Measurements from ENCODE around the gene IDH3G. TPM values are rescaled to one million over a fixed set of nuclear protein-coding genes. Genes with fewer than 3 reads are reported as not detected.

Gene IDH3G
- total and polyA plus RNA-seq, 2 of the 8 experiments (the other 6 are each of a cell fraction or from before 2014, with no cell fraction given), result 39.4 to 66.7 TPM

- H3K9ac ChIP-seq (replicated peaks in 1 of 4; ENCODE audit: extremely low read depth in 1 of 4, low read depth in 3 of 4, low read length in 3 of 4), result peak overlapping the region in 3 of 4 experiments; percentile 48 to 64 (median 60); a peak in 4 of 7 replicates
- TF ChIP-seq TEAD4 (IDR thresholded peaks at IDR 0.05; ENCODE audit: low read depth, low read length), result no peak
- peak; percentile 61; the same call in 1 of the 2 replicates for TF ChIP-seq TAF1 (IDR thresholded peaks at IDR 0.05; ENCODE audit: low read depth, low read length)
- no peak for TF ChIP-seq RXRA (IDR thresholded peaks at IDR 0.05; ENCODE audit: insufficient read depth, low read depth, low read length)
- TF ChIP-seq RFX5 (IDR thresholded peaks at IDR 0.05; ENCODE audit: borderline replicate concordance, low read depth, low read length), result no peak
- TF ChIP-seq MAX (IDR thresholded peaks at IDR 0.05), result 0 out of 2 replicates have a peak, but pooled peaks have one; percentile 16
- TF ChIP-seq RNF2 (IDR thresholded peaks at IDR 0.05; ENCODE audit: borderline replicate concordance, low read depth, low read length, missing control alignments, poor library complexity, severe bottlenecking), result no peak
- no peak for TF ChIP-seq CHD2 (IDR thresholded peaks at IDR 0.05; ENCODE audit: low read length)
- no peak for TF ChIP-seq SAP30 (IDR thresholded peaks at IDR 0.05; ENCODE audit: insufficient read depth, insufficient replicate concordance, low read length)
- TF ChIP-seq PHF8 (conservative IDR thresholded peaks at IDR 0.05; ENCODE audit: low read depth, low read length), result peak; percentile 52; the same call in 1 of the 2 replicates
- no peak for TF ChIP-seq YY1 (IDR thresholded peaks at IDR 0.05; ENCODE audit: low read depth, low read length)
Measured at GRCh38 chrX:153818571-153819383, 24.6 kb upstream of the IDH3G start.

More at GRCh38 chrX:153818571-153819383, 24.6 kb upstream of the IDH3G start:
- Histone ChIP-seq H4K20me1 (replicated peaks in 1 of 2; ENCODE audit: control insufficient read depth in 1 of 2, insufficient read depth in 2 of 2, low read length in 2 of 2) (peaks cover 0 to 12% of the 10 kb centered on the region in 2 experiments), H4K91ac (replicated peaks; ENCODE audit: insufficient read length, low read length) (no peak overlapping the region), H2BK5ac (ENCODE audit: low read depth, low read length) (peak overlapping the region; percentile 44; the same call in 1 of the 2 replicates), H3K18ac (ENCODE audit: extremely low read depth, low read length) (no peak overlapping the region; the same call in 1 of the 2 replicates), H2AFZ (ENCODE audit: low read length) (no peak overlapping the region), H2BK12ac (ENCODE audit: low read depth, low read length) (no peak overlapping the region), H3K79me2 (ENCODE audit: control insufficient read depth in 1 of 2, insufficient read depth in 2 of 2, low read length in 2 of 2) (peaks cover 19 to 76% of the 10 kb centered on the region in 2 experiments), H3K79me1 (ENCODE audit: low read depth, low read length) (peaks cover 2% of the 10 kb centered on the region; the same call in 1 of the 2 replicates), H4K5ac (ENCODE audit: insufficient read length, low read depth, low read length) (peak overlapping the region; percentile 43), H4K8ac (ENCODE audit: extremely low read depth, insufficient read depth, low read length) (peak overlapping the region; percentile 51; the same call in 1 of the 2 replicates), H3K27me3 (replicated peaks in 1 of 4; ENCODE audit: control insufficient read depth in 3 of 4, extremely low read depth in 1 of 4, insufficient read depth in 3 of 4, low read length in 3 of 4) (no peaks in the 10 kb centered on the region), H2BK120ac (replicated peaks; ENCODE audit: low read depth, low read length) (no peak overlapping the region), H3K14ac (ENCODE audit: insufficient read length) (no peak overlapping the region), H3K4me1 (replicated peaks in 1 of 4; ENCODE audit: control insufficient read depth in 3 of 4, insufficient read depth in 4 of 4, low read length in 3 of 4) (peaks cover 0 to 21% (median 6%) of the 10 kb centered on the region in 4 experiments; a peak in 6 of 7 replicates), H2BK15ac (ENCODE audit: low read length) (no peak overlapping the region), H3K36me3 (ENCODE audit: control insufficient read depth in 2 of 4, insufficient read depth in 4 of 4, low read length in 3 of 4) (no peaks in the 10 kb centered on the region; a peak in 1 of 8 replicates), H3K27ac (ENCODE audit: low read depth, low read length) (peak overlapping the region; percentile 63; the same call in 1 of the 2 replicates), H3K4me3 (ENCODE audit: extremely low read depth in 1 of 4, insufficient read depth in 2 of 4, low read depth in 3 of 4, low read length in 4 of 4) (peak overlapping the region; percentile 27 to 57 (median 39)), H2BK20ac (ENCODE audit: low read length) (no peak overlapping the region), H3K9me3 (ENCODE audit: insufficient read depth in 2 of 2, low read depth in 1 of 2, low read length in 1 of 2) (no peaks in the 10 kb centered on the region), H3K4ac (replicated peaks; ENCODE audit: insufficient read length, low read depth, low read length) (no peak overlapping the region), H3K4me2 (ENCODE audit: insufficient read depth in 1 of 2, low read depth in 2 of 2, low read length in 2 of 2) (peak overlapping the region; percentile 68 to 80), H2AK5ac (ENCODE audit: low read depth, low read length) (no peak overlapping the region), H3K23ac (ENCODE audit: insufficient read length) (no peak overlapping the region), H3K56ac (replicated peaks; ENCODE audit: insufficient read length, low read depth, low read length) (no peak overlapping the region), H3K23me2 (ENCODE audit: low read depth, low read length) (peaks cover 2% of the 10 kb centered on the region; the same call in 1 of the 2 replicates)
- POLR2A ChIA-PET (ENCODE audit: partially characterized antibody), result interaction anchor here (0.5 to 3.6 kb wide), 14 partner anchors 10 to 152 kb away, joined by 3 to 23 read pairs (median 4); partner anchors contain the start of genes IDH3G and SSR4
- FAIRE-seq (no peak), DNase-seq (ENCODE audit: low read depth in 1 of 2, low spot score in 2 of 2) (peak in 1 of 2 experiments; percentile 75)
- WGBS, 2 experiments (ENCODE audit: extremely low coverage in 1 of 2, insufficient coverage in 1 of 2, insufficient read length in 1 of 2, insufficient replicate concordance in 2 of 2, low coverage in 1 of 2, low lambda C conversion rate in 2 of 2, missing lambda C conversion rate in 1 of 2), result 39% methylated on average over 5 of the region's 67 CpGs; no CpG with 5 or more reads in 1 of the 2 experiments
- CTCF ChIA-PET (ENCODE audit: partially characterized antibody), result interaction anchor here (0.7 to 2.2 kb wide), 12 partner anchors 9 to 132 kb away, joined by 3 to 6 read pairs (median 4); partner anchors contain the start of genes L1CAM and PLXNB3

Measured in H1 (cell line).